Glutamatergic neuron (in vitro differentiated cells): Measurements from ENCODE around the gene ZNF628. TPM values are rescaled to one million over a fixed set of nuclear protein-coding genes. Genes with fewer than 3 reads are reported as not detected.

Experiments used
- DNase-seq: peaks from one replicate; pipeline ENCODE4 v3.0.0; 2022
- H3K27ac Mint-ChIP-seq: one replicate; pipeline ENCODE4 v1.8.0; 2020; ENCODE audit warnings: mild to moderate bottlenecking, mixed read lengths, inconsistent platforms; ENCODE audit not compliant: unreplicated experiment
- H3K27me3 Mint-ChIP-seq: one replicate; pipeline ENCODE4 v1.8.0; 2020; ENCODE audit warnings: mild to moderate bottlenecking, moderate library complexity, mixed read lengths, inconsistent platforms; ENCODE audit not compliant: unreplicated experiment
- H3K36me3 Mint-ChIP-seq: one replicate; pipeline ENCODE4 v1.8.0; 2020; ENCODE audit warnings: mild to moderate bottlenecking, mixed read lengths, inconsistent platforms; ENCODE audit not compliant: unreplicated experiment
- H3K4me1 Mint-ChIP-seq: one replicate; pipeline ENCODE4 v1.8.0; 2020; ENCODE audit warnings: mild to moderate bottlenecking, low read depth, mixed read lengths, inconsistent platforms; ENCODE audit not compliant: unreplicated experiment
- H3K4me3 Mint-ChIP-seq: one replicate; pipeline ENCODE4 v1.8.0; 2020; ENCODE audit warnings: mild to moderate bottlenecking, mixed read lengths, inconsistent platforms; ENCODE audit not compliant: unreplicated experiment
- H3K9me3 Mint-ChIP-seq: one replicate; pipeline ENCODE4 v1.8.0; 2020; ENCODE audit warnings: mild to moderate bottlenecking, moderate library complexity, mixed read lengths, inconsistent platforms; ENCODE audit not compliant: unreplicated experiment
- total RNA-seq: library from RNA; stranded (reverse); fragmentation: NEBNext Ultra II Directional; extraction: Animal tissue kit (Norgen Biotek cat#: 25700); gene quantifications from one replicate; pipeline ENCODE4 v1.2.1, GENCODE V29; 2021; ENCODE audit not compliant: unreplicated experiment
- TF ChIP-seq, protein P1 (sequence below): fragments of 200-600 bp; sonication (generic); IDR thresholded peaks from one replicate; pipeline ENCODE4 v1.5.0; 2021; ENCODE audit not compliant: partially characterized antibody, unreplicated experiment

The ZNF628 gene
- total RNA-seq, 1 donor from 2014 or later, result 13.7 TPM

DNA sequence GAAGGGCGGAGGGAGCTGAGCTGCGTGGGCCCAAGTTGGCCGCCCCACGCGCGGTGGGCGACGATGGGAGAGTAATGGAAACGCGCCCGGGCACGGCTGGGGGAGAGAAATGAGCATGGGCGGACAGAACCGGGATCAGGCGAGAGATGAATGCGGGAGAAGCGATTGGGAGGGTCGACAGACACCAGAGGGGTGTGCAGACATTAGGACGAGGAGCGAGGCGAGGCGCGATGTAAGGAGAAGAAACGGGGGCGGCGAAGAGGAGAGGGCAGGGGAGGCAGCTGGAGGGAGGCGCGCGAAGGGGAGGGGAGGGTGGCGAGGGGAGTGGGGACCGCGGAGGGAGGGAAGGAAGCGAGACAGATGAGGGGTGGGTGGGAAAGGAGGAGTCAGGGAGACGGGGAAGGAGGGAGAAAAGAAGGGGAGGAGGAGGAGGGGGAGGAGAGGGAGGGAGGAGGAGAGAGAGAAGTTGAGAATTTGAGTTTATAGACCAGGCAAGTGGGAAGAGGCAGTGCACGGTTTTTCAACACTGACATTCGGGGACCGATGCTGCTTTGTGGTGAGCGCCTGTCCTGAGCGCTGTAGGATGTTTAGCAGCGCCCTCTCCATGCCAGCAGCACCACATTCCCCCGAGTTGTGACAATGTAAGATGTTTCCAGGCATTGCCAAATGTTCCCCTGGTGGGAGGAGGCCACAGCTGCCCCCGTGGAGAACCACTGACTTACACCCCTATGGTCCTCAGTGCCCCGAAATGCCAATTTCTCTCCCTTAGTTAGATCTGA lies 33.2 kb upstream of the ZNF628 start, which contains the start of gene SHISA7:
Gene SHISA7, minus strand, starts transcription at position 256 of the 779 bp plus-strand sequence. CDS start 437 bp downstream, outside the sequence.
- H3K4me1 Mint-ChIP-seq, result peaks cover 10% of the 10 kb centered on the region
- peak within 1 kb of the TSS; percentile 71 for H3K4me3 Mint-ChIP-seq
- H3K36me3 Mint-ChIP-seq, result peaks cover 20% of the 10 kb centered on the region
- peaks cover 16% of the 10 kb centered on the region for H3K9me3 Mint-ChIP-seq
- no peak within 1 kb of the TSS for H3K27ac Mint-ChIP-seq
- TF ChIP-seq, protein P1, sequence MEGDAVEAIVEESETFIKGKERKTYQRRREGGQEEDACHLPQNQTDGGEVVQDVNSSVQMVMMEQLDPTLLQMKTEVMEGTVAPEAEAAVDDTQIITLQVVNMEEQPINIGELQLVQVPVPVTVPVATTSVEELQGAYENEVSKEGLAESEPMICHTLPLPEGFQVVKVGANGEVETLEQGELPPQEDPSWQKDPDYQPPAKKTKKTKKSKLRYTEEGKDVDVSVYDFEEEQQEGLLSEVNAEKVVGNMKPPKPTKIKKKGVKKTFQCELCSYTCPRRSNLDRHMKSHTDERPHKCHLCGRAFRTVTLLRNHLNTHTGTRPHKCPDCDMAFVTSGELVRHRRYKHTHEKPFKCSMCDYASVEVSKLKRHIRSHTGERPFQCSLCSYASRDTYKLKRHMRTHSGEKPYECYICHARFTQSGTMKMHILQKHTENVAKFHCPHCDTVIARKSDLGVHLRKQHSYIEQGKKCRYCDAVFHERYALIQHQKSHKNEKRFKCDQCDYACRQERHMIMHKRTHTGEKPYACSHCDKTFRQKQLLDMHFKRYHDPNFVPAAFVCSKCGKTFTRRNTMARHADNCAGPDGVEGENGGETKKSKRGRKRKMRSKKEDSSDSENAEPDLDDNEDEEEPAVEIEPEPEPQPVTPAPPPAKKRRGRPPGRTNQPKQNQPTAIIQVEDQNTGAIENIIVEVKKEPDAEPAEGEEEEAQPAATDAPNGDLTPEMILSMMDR, result no peak
- no peak for DNase-seq
- H3K27me3 Mint-ChIP-seq, result peaks cover 42% of the 10 kb centered on the region

DNA sequence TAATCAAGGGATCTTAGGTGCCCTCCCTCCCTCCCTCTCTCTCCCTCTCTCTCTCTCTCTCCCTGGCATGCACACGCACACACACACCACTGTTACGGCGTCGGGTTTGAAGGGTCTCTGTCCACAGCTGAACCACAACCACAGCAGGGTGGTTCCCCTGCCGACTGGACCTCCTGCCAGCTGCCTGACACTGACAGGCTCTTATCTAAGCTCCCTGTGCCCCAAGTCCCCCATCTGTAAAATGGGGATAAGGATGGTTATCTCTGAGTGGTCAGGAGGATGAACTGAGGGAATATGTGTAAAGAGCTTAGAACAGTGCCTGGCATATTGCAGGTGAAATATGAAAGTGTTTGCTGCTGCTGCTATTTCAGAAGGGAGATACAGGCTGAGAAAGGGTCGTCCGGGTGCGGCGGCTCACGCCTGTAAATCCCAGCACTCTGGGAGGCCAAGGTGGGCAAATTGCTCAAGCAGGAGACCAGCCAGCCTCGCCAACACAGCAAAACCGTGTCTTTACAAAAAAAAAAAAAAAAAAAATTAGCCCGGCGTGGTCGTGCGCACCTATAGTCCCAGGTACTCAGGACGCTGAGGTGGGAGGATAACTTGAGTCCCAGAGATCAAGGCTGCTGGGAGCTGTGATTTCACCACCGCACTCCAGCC lies 32.5 kb upstream of the ZNF628 start:
- Mint-ChIP-seq H3K27ac (no peak overlapping the region), H3K4me3 (peak overlapping the region; percentile 65), H3K27me3 (peaks cover 40% of the 10 kb centered on the region), H3K9me3 (peaks cover 14% of the 10 kb centered on the region), H3K36me3 (peaks cover 19% of the 10 kb centered on the region), H3K4me1 (peaks cover 10% of the 10 kb centered on the region)
- DNase-seq, result no peak
- TF ChIP-seq, protein P1, result no peak

DNA sequence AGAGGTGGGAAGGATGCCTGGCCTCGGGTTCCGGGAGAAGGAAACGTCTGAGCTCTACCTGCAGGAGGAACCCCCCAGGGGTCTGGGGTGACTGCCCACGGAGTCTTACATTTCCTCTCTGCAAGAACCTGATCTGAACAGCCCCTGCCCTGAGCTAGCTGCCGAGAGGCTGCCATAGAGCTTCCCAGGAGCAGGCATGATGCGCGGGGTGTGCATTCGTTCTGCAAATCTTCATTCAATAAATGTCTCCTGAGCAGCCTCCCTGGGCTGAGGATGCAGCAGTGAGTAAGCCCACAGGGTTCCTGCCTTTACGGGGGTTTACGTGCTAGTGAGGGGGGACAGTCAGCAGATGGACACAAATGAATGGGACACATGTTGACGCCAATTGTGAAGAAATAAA lies 31.8 kb upstream of the ZNF628 start:
- no peak overlapping the region for H3K27ac Mint-ChIP-seq
- no peak overlapping the region for H3K4me3 Mint-ChIP-seq
- H3K36me3 Mint-ChIP-seq, result peaks cover 13% of the 10 kb centered on the region
- H3K9me3 Mint-ChIP-seq, result peaks cover 8% of the 10 kb centered on the region
- TF ChIP-seq, protein P1, result no peak
- H3K4me1 Mint-ChIP-seq, result peaks cover 10% of the 10 kb centered on the region
- H3K27me3 Mint-ChIP-seq, result peaks cover 34% of the 10 kb centered on the region
- no peak for DNase-seq

DNA sequence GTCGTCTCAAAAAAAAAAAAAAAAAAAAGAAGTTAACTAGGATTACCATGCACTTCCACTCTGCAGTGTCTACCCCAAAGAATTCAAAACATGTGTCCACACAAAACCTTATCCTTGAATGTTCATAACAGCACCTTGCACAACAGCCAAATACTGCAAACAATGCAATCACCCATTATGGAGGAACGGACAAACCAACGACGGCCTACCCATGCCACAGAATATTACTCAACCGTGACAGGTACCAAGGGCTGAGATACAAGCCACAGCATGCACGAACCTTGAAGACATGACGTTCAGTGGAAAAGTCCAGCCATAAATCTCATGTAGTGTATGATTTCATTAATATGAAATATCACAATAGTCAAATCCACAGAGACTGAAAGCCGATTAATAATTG lies 30.4 kb upstream of the ZNF628 start:
- peak overlapping the region; percentile 52 for H3K4me3 Mint-ChIP-seq
- H3K9me3 Mint-ChIP-seq, result peaks cover 8% of the 10 kb centered on the region
- no peak overlapping the region for H3K27ac Mint-ChIP-seq
- peaks cover 6% of the 10 kb centered on the region for H3K4me1 Mint-ChIP-seq
- TF ChIP-seq, protein P1, result no peak
- H3K36me3 Mint-ChIP-seq, result peaks cover 9% of the 10 kb centered on the region
- peaks cover 33% of the 10 kb centered on the region for H3K27me3 Mint-ChIP-seq
- DNase-seq, result no peak
